ENCODE measurements around the gene KCNK2. TPM values are rescaled to one million over a fixed set of nuclear protein-coding genes. Genes with fewer than 3 reads are reported as not detected.

The KCNK2 gene
- total RNA-seq, 1 donor from 2014 or later = 0.26 TPM

GRCh38 chr1:215113776-215114153 is 31.2 kb downstream of the KCNK2 start:
- ATAC-seq (no peak), DNase-seq (no peak)
- Histone ChIP-seq H3K27ac (no peak overlapping the region), H3K4me3 (no peak overlapping the region), H3K9me3 (no peaks in the 10 kb centered on the region), H3K36me3 (no peaks in the 10 kb centered on the region), H3K4me1 (no peaks in the 10 kb centered on the region), H3K27me3 (no peaks in the 10 kb centered on the region)
- intact Hi-C loops (cut with DNase I) = no loop called here
- TF ChIP-seq CTCF (IDR thresholded peaks at IDR 0.05) = no peak

- H3K36me3 ChIP-seq = no peaks in the 10 kb centered on the region
- no peaks in the 10 kb centered on the region for H3K9me3 ChIP-seq
- intact Hi-C loops (cut with DNase I) = no loop called here
- ATAC-seq (peak; percentile 42), DNase-seq (no peak)
- H3K4me1 ChIP-seq = no peaks in the 10 kb centered on the region
- no peak overlapping the region for H3K4me3 ChIP-seq
- no peak overlapping the region for H3K27ac ChIP-seq
- no peak for TF ChIP-seq CTCF (IDR thresholded peaks at IDR 0.05)
- no peaks in the 10 kb centered on the region for H3K27me3 ChIP-seq
Measured at GRCh38 chr1:215114154-215114933, 31.8 kb downstream of the KCNK2 start.

- TF ChIP-seq CTCF (IDR thresholded peaks at IDR 0.05) = no peak
- ATAC-seq = no peak
- Histone ChIP-seq H3K36me3 (no peaks in the 10 kb centered on the region), H3K9me3 (no peaks in the 10 kb centered on the region), H3K4me1 (no peaks in the 10 kb centered on the region), H3K27ac (no peak overlapping the region), H3K4me3 (no peak overlapping the region), H3K27me3 (no peaks in the 10 kb centered on the region)
- no peak for DNase-seq
- intact Hi-C loops (cut with DNase I) = no loop called here
Measured at GRCh38 chr1:215115760-215116159, 33.2 kb downstream of the KCNK2 start.

GRCh38 chr1:215118081-215118480 is 35.5 kb downstream of the KCNK2 start:
- ATAC-seq = no peak
- no peak for TF ChIP-seq CTCF (IDR thresholded peaks at IDR 0.05)
- DNase-seq = no peak
- H3K27me3 ChIP-seq = no peaks in the 10 kb centered on the region
- intact Hi-C loops (cut with DNase I) = no loop called here
- no peak overlapping the region for H3K4me3 ChIP-seq
- no peak overlapping the region for H3K27ac ChIP-seq
- H3K9me3 ChIP-seq = no peaks in the 10 kb centered on the region
- no peaks in the 10 kb centered on the region for H3K36me3 ChIP-seq
- H3K4me1 ChIP-seq = no peaks in the 10 kb centered on the region

- H3K4me3 ChIP-seq = no peak overlapping the region
- no peaks in the 10 kb centered on the region for H3K27me3 ChIP-seq
- no peaks in the 10 kb centered on the region for H3K4me1 ChIP-seq
- no peaks in the 10 kb centered on the region for H3K36me3 ChIP-seq
- no peak overlapping the region for H3K27ac ChIP-seq
- no peaks in the 10 kb centered on the region for H3K9me3 ChIP-seq
- no peak for TF ChIP-seq CTCF (IDR thresholded peaks at IDR 0.05)
- no peak for DNase-seq
- ATAC-seq = no peak
- intact Hi-C loops (cut with DNase I) = no loop called here
Measured at GRCh38 chr1:215119056-215119455, 36.5 kb downstream of the KCNK2 start.
